ENCODE results near the gene BEND6. TPM values are rescaled to one million over a fixed set of nuclear protein-coding genes. Genes with fewer than 3 reads are reported as not detected.
"Not testable (repeated sequence)": the region's sequence is repeated elsewhere in the genome, so short reads cannot be mapped to it uniquely, and the experiment has no call there.

Gene BEND6
- total and polyA plus RNA-seq, 2 of the 13 experiments (the other 11 are each of a cell fraction or from before 2014, with no cell fraction given): 0.20 to 0.21 TPM

DNA sequence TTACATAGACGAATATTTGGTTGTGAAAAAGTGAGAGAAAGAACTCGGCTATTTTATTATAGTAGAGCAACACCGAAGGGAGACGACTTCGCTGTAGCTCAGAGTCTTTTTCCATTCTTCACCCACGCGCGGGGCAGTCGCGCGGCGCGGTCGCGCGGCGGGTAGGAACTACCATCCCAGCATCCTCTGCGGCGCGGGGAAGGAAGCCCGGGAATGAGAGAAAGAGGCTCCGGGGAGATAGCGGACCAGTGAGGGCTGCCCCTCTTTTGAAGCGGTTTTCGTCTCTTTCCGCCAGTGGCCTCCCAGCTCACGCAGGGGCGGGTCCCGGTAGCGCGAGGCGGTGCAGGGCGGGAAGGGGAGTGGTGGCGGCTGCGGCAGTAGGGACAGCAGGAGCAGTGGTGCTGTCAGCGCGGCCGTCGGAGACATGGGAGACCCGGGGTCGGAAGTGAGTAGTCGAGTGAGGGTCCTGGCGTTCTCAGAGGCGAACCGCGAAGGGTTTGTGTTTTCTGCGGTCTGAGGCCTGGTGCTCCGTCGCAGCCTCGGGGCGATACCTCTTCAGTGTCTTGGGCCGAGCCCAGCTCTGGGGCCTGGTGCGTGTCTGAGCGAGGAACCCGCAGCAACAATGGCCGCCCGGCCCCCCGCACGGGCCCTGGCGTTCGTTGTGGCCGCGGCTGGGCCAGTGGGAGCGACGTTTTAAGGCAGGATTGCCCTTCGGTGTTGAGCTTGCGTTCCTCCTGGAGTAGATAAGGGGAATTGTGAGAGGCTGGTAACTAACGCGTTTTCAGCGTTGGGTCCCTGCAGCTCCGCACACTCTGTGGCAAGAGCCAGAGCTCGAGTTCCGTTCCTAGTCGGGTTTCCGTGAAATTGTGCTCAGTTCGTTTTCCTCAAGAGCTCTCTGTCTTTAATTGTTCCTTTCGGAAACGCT, 91.7 kb downstream of the BEND6 start, which contains the start of gene KIAA1586 (continued):
- TF ChIP-seq, protein P1, sequence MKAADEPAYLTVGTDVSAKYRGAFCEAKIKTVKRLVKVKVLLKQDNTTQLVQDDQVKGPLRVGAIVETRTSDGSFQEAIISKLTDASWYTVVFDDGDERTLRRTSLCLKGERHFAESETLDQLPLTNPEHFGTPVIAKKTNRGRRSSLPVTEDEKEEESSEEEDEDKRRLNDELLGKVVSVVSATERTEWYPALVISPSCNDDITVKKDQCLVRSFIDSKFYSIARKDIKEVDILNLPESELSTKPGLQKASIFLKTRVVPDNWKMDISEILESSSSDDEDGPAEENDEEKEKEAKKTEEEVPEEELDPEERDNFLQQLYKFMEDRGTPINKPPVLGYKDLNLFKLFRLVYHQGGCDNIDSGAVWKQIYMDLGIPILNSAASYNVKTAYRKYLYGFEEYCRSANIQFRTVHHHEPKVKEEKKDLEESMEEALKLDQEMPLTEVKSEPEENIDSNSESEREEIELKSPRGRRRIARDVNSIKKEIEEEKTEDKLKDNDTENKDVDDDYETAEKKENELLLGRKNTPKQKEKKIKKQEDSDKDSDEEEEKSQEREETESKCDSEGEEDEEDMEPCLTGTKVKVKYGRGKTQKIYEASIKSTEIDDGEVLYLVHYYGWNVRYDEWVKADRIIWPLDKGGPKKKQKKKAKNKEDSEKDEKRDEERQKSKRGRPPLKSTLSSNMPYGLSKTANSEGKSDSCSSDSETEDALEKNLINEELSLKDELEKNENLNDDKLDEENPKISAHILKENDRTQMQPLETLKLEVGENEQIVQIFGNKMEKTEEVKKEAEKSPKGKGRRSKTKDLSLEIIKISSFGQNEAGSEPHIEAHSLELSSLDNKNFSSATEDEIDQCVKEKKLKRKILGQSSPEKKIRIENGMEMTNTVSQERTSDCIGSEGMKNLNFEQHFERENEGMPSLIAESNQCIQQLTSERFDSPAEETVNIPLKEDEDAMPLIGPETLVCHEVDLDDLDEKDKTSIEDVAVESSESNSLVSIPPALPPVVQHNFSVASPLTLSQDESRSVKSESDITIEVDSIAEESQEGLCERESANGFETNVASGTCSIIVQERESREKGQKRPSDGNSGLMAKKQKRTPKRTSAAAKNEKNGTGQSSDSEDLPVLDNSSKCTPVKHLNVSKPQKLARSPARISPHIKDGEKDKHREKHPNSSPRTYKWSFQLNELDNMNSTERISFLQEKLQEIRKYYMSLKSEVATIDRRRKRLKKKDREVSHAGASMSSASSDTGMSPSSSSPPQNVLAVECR (CRISPR knock-in tag; IDR thresholded peaks at IDR 0.05; ENCODE audit: borderline replicate concordance): peak; percentile 85; the same call in 1 of the 2 replicates
- peak; percentile 77 for TF ChIP-seq ZBED4 (CRISPR knock-in tag; IDR thresholded peaks at IDR 0.05; ENCODE audit: borderline replicate concordance)
- peak; percentile 89; the same call in 1 of the 2 replicates for TF ChIP-seq ZNF749 (CRISPR knock-in tag; IDR thresholded peaks at IDR 0.05; ENCODE audit: borderline replicate concordance)
- TF ChIP-seq, protein P2, sequence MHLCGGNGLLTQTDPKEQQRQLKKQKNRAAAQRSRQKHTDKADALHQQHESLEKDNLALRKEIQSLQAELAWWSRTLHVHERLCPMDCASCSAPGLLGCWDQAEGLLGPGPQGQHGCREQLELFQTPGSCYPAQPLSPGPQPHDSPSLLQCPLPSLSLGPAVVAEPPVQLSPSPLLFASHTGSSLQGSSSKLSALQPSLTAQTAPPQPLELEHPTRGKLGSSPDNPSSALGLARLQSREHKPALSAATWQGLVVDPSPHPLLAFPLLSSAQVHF (CRISPR knock-in tag; IDR thresholded peaks at IDR 0.05): peak; percentile 93
- TF ChIP-seq NFYB (CRISPR knock-in tag; IDR thresholded peaks at IDR 0.05): peak; percentile 88
- peak; percentile 87 for TF ChIP-seq ERF (CRISPR knock-in tag; IDR thresholded peaks at IDR 0.05)
- peak; percentile 83 for TF ChIP-seq CBX1 (IDR thresholded peaks at IDR 0.05; ENCODE audit: low read depth)
- peak; percentile 58 for TF ChIP-seq ZNF414 (CRISPR knock-in tag; IDR thresholded peaks at IDR 0.05)
- TF ChIP-seq, protein P3, sequence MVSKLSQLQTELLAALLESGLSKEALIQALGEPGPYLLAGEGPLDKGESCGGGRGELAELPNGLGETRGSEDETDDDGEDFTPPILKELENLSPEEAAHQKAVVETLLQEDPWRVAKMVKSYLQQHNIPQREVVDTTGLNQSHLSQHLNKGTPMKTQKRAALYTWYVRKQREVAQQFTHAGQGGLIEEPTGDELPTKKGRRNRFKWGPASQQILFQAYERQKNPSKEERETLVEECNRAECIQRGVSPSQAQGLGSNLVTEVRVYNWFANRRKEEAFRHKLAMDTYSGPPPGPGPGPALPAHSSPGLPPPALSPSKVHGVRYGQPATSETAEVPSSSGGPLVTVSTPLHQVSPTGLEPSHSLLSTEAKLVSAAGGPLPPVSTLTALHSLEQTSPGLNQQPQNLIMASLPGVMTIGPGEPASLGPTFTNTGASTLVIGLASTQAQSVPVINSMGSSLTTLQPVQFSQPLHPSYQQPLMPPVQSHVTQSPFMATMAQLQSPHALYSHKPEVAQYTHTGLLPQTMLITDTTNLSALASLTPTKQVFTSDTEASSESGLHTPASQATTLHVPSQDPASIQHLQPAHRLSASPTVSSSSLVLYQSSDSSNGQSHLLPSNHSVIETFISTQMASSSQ (IDR thresholded peaks at IDR 0.05; ENCODE audit: low read depth): not testable (repeated sequence)
- TF ChIP-seq, protein P3 (CRISPR knock-in tag; IDR thresholded peaks at IDR 0.05; ENCODE audit: borderline replicate concordance): 0 out of 2 replicates have a peak, but pooled peaks have one; percentile 63
- TF ChIP-seq MXI1 (IDR thresholded peaks at IDR 0.05; ENCODE audit: borderline replicate concordance, low read depth, low read length): peak; percentile 77; the same call in 1 of the 3 replicates
- TF ChIP-seq KDM4B (CRISPR knock-in tag; IDR thresholded peaks at IDR 0.05): peak; percentile 53; the same call in 1 of the 2 replicates
- TF ChIP-seq NRL (CRISPR knock-in tag; IDR thresholded peaks at IDR 0.05; ENCODE audit: borderline replicate concordance): peak; percentile 67; the same call in 1 of the 2 replicates
